CD4-positive, alpha-beta T cell (primary cell): ENCODE results near the gene SIGLECL1. TPM values are rescaled to one million over a fixed set of nuclear protein-coding genes. Genes with fewer than 3 reads are reported as not detected.

Experiments
- ATAC-seq: fragments of 200-7000 bp; cut with Tn5 transposase; one replicate; pipeline ENCODE4 v1.10.0; 2022; ENCODE audit warnings: mild to moderate bottlenecking; ENCODE audit not compliant: poor library complexity
- CTCF ChIA-PET: fragments of 350-600 bp; sonication (Branson Sonifier 250); formaldehyde crosslinking; loops from one replicate; lab custom pipeline; 2021; ENCODE audit warnings: antibody characterized with exemption, inconsistent platforms; lab: Charles Lee
- POLR2A ChIA-PET: fragments of 350-600 bp; sonication (Branson Sonifier 250); formaldehyde crosslinking; loops from one replicate; lab custom pipeline; 2021; ENCODE audit warnings: antibody characterized with exemption, inconsistent platforms; lab: Charles Lee
- DNase-seq, 14 experiments: peaks; one replicate each; pipeline ENCODE4 v3.0.0-alpha.2; 2013 to 2020; ENCODE audit warnings: mixed read lengths in 2 of 14
- H3K27ac ChIP-seq, 2 donors: one replicate each; pipeline versions ENCODE4 v1.5.1 to v1.7.0; 2013; ENCODE audit warnings: low read length in 2 of 2, low read depth in 1 of 2, mild to moderate bottlenecking in 1 of 2
- H3K27me3 ChIP-seq, 2 experiments: 1 replicate in 1 of 2; 2 replicates in 1 of 2; pipeline versions ENCODE4 v1.6.1 to v1.7.0; 2013; ENCODE audit warnings: low read length in 2 of 2, control low read depth in 1 of 2, mild to moderate bottlenecking in 1 of 2, moderate library complexity in 1 of 2; ENCODE audit not compliant: insufficient read depth in 2 of 2, control insufficient read depth in 1 of 2
- H3K36me3 ChIP-seq: one replicate; pipeline ENCODE4 v1.6.1; 2013; ENCODE audit warnings: low read length, control low read depth; ENCODE audit not compliant: insufficient read depth
- H3K4me1 ChIP-seq: one replicate; pipeline ENCODE4 v1.6.1; 2013; ENCODE audit warnings: low read length, control low read depth; ENCODE audit not compliant: insufficient read depth
- H3K4me3 ChIP-seq: one replicate; pipeline ENCODE4 v1.5.1; 2013; ENCODE audit warnings: mild to moderate bottlenecking, low read length, moderate library complexity
- H3K9me3 ChIP-seq, 2 experiments: 1 replicate in 1 of 2; 2 replicates in 1 of 2; pipeline versions ENCODE4 v1.6.1 to v1.7.0; 2013; ENCODE audit warnings: low read length in 2 of 2, mild to moderate bottlenecking in 2 of 2, control low read depth in 1 of 2, moderate library complexity in 1 of 2; ENCODE audit not compliant: control insufficient read depth in 1 of 2, insufficient read depth in 1 of 2
- H3K27ac Mint-ChIP-seq: one replicate; pipeline ENCODE4 v1.8.0; 2020; ENCODE audit warnings: mixed read lengths
- H3K27me3 Mint-ChIP-seq: one replicate; pipeline ENCODE4 v1.8.0; 2021; ENCODE audit warnings: mixed read lengths
- H3K36me3 Mint-ChIP-seq: one replicate; pipeline ENCODE4 v1.8.0; 2021; ENCODE audit warnings: low read depth, mixed read lengths
- H3K4me1 Mint-ChIP-seq: one replicate; pipeline ENCODE4 v1.8.0; 2021; ENCODE audit warnings: low read depth, mixed read lengths
- H3K4me3 Mint-ChIP-seq: one replicate; pipeline ENCODE4 v1.8.0; 2020; ENCODE audit warnings: mild to moderate bottlenecking, mixed read lengths
- H3K9me3 Mint-ChIP-seq: one replicate; pipeline ENCODE4 v1.8.0; 2020; ENCODE audit warnings: mixed read lengths
- CTCF ChIP-seq: fragments of 200-600 bp; IDR thresholded peaks from one replicate; pipeline ENCODE4 v1.8.0; 2022; ENCODE audit warnings: antibody characterized with exemption, mild to moderate bottlenecking
- intact Hi-C, 2 experiments: fragments of 100-400 bp; cut with DNase I in 1 of 2; cut with micrococcal nuclease in 1 of 2; formaldehyde crosslinking; loops; one replicate each; pipeline versions ENCODE4 v1.15.1 to v1.9.0; 2023 to 2025; cut with DNase I, micrococcal nuclease
- total RNA-seq, 174 experiments: library from RNA in 2 of 174; stranded (reverse) in 2 of 174; gene quantifications; one replicate each; pipeline ENCODE4 v1.2.3 and lab custom pipeline; 2021 to 2026

Gene SIGLECL1
- total RNA-seq, 2 experiments from 2014 or later, result not detected

- POLR2A ChIA-PET, result no interaction called here
- Mint-ChIP-seq H3K27me3 (peaks cover 73% of the 10 kb centered on the region), H3K36me3 (no peaks in the 10 kb centered on the region), H3K4me3 (no peak overlapping the region), H3K9me3 (peaks cover 3% of the 10 kb centered on the region), H3K27ac (no peak overlapping the region), H3K4me1 (no peaks in the 10 kb centered on the region)
- no peak for TF ChIP-seq CTCF
- intact Hi-C loops, result no loop called here
- H3K27me3 ChIP-seq, result peaks cover 2 to 24% of the 10 kb centered on the region in 2 experiments
- no peak overlapping the region for H3K27ac ChIP-seq
- no peak for ATAC-seq
- no peak for DNase-seq
- H3K4me1 ChIP-seq, result no peaks in the 10 kb centered on the region
- CTCF ChIA-PET, result no interaction called here
- H3K36me3 ChIP-seq, result no peaks in the 10 kb centered on the region
- H3K9me3 ChIP-seq, result peaks cover 2 to 4% of the 10 kb centered on the region in 2 experiments
- H3K4me3 ChIP-seq, result no peak overlapping the region
These were observed 23.6 kb upstream of the SIGLECL1 start for GRCh38 chr19:51227326-51227725.

GRCh38 chr19:51227966-51228365, 22.9 kb upstream of the SIGLECL1 start:
- peaks cover 7% of the 10 kb centered on the region for H3K9me3 Mint-ChIP-seq
- CTCF ChIA-PET, result no interaction called here
- DNase-seq (no peak), ATAC-seq (no peak)
- intact Hi-C loops, result no loop called here
- Histone ChIP-seq H3K27me3 (peaks cover 4 to 28% of the 10 kb centered on the region in 2 experiments), H3K36me3 (no peaks in the 10 kb centered on the region), H3K4me3 (no peak overlapping the region), H3K9me3 (peaks cover 4 to 8% of the 10 kb centered on the region in 2 experiments), H3K27ac (no peak overlapping the region), H3K4me1 (no peaks in the 10 kb centered on the region)
- no peaks in the 10 kb centered on the region for H3K36me3 Mint-ChIP-seq
- no peak overlapping the region for H3K27ac Mint-ChIP-seq
- POLR2A ChIA-PET, result no interaction called here
- H3K4me3 Mint-ChIP-seq, result no peak overlapping the region
- peaks cover 73% of the 10 kb centered on the region for H3K27me3 Mint-ChIP-seq
- H3K4me1 Mint-ChIP-seq, result no peaks in the 10 kb centered on the region
- TF ChIP-seq CTCF, result no peak

GRCh38 chr19:51240866-51241265, 10.0 kb upstream of the SIGLECL1 start:
- Histone ChIP-seq H3K4me3 (no peak overlapping the region), H3K27me3 (peaks cover 0 to 12% of the 10 kb centered on the region in 2 experiments), H3K27ac (no peak overlapping the region), H3K36me3 (no peaks in the 10 kb centered on the region), H3K4me1 (no peaks in the 10 kb centered on the region), H3K9me3 (peaks cover 0 to 4% of the 10 kb centered on the region in 2 experiments)
- TF ChIP-seq CTCF, result no peak
- POLR2A ChIA-PET, result no interaction called here
- no peak overlapping the region for H3K27ac Mint-ChIP-seq
- H3K36me3 Mint-ChIP-seq, result no peaks in the 10 kb centered on the region
- H3K4me1 Mint-ChIP-seq, result no peaks in the 10 kb centered on the region
- ATAC-seq (no peak), DNase-seq (no peak)
- H3K9me3 Mint-ChIP-seq, result no peaks in the 10 kb centered on the region
- peaks cover 13% of the 10 kb centered on the region for H3K27me3 Mint-ChIP-seq
- intact Hi-C loops, result no loop called here
- H3K4me3 Mint-ChIP-seq, result no peak overlapping the region
- CTCF ChIA-PET, result no interaction called here
